HK-2 (cell line): ENCODE results near the gene RAPGEF2.

Experiments
- DNase-seq: peaks from one replicate; pipeline ENCODE4 v3.0.0-alpha.2; 2018; ENCODE audit not compliant: unreplicated experiment

RAPGEF2 gene

DNA sequence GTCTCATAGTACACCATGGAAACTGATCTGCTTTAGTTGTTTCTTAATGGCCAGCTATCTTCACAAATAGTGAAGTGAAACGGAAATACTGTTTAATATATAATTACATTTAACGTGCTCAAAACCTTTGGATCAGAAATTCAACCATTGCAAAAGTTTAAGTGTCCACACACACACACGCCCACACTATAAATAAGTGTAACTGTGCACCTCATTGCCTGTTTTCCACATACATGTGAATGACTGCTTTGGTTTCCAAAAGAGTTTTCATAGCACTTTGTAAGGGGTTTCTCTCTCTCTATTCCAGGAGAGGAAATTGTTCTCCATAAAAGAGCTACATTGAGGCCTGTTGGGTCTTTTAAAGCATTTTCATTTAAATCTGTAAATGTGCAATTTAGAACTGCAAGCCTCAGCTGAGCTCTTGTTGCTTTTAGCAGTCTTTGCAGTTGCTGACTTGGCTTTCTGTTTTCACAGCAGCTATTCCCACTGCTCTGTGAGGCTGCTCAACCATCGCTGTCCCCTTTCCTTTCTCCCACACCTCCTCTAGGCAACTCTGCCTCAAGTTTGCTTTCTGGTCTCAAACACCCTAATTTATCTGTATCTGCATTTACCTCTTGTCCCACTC is 94.5 kb downstream of the RAPGEF2 start:
- DNase-seq, result no peak

GRCh38 chr4:159197885-159198269 is 95.0 kb downstream of the RAPGEF2 start:
- DNase-seq, result no peak

- DNase-seq, result no peak
These were observed 96.9 kb downstream of the RAPGEF2 start for GRCh38 chr4:159199826-159200225.

- DNase-seq, result no peak
These were observed 98.3 kb downstream of the RAPGEF2 start for GRCh38 chr4:159201168-159201567.

GRCh38 chr4:159204566-159204965 is 101.7 kb downstream of the RAPGEF2 start:
- DNase-seq, result no peak

- DNase-seq, result no peak
These were observed 102.6 kb downstream of the RAPGEF2 start for GRCh38 chr4:159205466-159205865.

DNA sequence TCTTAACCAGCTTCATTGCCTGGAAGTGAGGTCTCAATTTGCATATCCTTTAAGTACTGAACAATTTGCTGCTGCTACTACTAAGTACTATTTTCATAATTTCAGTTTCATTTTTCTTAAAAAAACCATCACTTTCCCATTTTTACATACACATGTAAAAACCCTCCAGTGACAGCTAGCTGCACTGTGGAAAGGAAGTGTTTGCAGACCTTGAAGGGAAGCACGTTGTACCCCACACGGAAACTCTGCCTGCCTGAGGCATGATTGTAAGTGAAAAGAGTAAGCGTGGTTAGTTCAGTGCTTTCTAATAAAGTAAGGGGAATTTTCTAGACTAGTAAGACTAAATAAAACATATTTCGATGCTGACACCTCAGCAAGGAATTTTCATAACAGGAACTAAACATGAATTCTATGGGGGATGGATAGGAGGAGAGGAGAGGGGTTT is 103.6 kb downstream of the RAPGEF2 start:
- DNase-seq, result no peak

GRCh38 chr4:159209249-159209648 is 106.4 kb downstream of the RAPGEF2 start:
- DNase-seq, result no peak

DNA sequence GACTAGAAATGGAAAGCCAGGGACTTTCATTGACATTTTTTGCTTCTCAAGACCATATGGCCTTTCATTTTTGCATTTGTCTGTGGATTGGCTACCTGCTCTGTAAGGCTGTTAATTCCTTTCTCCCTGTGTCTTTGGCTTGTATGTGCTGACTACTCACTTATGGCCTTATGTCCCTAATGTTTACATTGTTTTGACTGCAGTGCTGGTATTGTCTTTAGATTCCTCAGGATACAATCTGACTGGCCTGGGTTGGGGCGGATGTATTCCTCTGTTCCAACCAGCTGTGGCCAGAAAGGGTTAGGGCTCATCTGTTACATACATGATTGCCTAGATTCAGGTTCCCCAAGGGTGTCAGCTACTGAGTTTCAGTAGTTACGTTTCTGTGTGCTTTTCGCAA is 108.1 kb downstream of the RAPGEF2 start:
- DNase-seq, result no peak

DNA sequence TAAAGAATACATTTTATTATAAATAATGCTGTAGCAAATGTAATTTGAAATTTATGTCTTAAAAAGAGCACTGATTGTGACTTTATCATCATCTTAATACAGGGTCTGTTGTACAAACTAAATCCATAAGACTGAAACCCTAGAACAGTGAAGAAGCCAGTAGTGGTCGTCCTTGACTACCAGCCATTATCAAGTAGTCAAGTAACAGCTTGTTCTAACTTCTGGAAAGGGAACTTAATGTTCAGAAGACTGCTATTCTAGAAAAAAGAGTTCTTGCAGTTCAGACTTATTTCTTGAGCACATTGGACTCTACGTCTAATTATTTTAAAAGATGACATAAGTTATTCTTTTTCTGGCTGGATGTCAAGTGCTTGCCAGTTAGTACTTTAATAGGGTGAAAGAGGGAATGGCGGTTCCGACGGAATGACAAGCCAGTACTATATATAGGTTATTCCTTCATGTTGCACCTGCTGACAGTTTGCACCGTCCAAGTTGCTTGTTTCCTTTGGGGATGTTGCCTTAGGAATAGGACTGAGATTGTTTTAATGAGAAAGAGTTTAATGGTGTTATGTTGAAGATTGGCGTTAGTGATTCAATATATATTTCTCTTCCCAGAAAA is 109.9 kb downstream of the RAPGEF2 start:
- no peak for DNase-seq

GRCh38 chr4:159216834-159217233 is 114.0 kb downstream of the RAPGEF2 start:
- no peak for DNase-seq

GRCh38 chr4:159219862-159220261 is 117.0 kb downstream of the RAPGEF2 start:
- no peak for DNase-seq

- no peak for DNase-seq
These were observed 117.5 kb downstream of the RAPGEF2 start for GRCh38 chr4:159220353-159220752.

GRCh38 chr4:159221280-159221679 is 118.4 kb downstream of the RAPGEF2 start:
- no peak for DNase-seq

DNA sequence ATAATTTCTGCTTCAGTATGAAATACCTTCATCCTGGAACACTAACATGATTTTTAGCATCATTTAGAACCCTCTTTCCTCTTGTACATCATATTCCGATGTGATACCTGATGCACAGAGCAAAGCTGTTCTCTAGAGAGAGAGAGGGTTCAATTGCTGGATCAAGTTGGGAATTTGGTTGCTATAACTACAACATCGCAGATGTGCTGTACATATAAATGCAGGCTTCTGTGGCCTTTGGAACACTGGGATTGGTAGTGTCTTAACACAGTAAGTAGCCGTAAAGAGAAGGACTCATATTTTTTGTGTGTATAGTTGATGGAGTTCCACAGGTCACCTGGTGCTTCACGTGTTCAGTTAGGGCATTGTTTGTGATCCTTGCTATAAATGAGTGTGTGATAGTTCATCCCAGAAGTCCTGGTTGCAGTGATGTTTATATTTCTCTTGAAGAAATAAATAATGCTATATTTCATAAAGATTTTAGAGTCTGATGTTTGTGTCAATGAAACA is 119.2 kb downstream of the RAPGEF2 start:
- no peak for DNase-seq

DNA sequence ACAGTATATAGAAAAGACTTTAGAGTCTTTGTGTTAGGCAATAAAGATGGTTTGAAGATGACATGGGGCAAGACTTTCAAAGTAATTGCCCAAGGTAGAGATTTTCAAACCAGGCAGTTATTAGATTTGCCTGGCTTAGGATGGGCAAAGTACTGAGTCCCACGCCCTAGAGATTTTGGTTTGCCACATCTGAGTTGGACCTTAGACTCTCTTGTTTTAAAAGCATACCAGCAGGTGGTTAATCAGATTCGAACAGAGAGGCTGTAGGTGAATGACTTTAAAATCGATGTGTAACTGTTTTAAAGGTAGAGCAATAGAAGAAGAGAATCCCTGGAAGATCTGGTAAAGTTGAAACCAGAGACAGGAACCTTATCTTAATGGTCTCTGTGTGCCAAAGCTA is 121.5 kb downstream of the RAPGEF2 start:
- no peak for DNase-seq

DNA sequence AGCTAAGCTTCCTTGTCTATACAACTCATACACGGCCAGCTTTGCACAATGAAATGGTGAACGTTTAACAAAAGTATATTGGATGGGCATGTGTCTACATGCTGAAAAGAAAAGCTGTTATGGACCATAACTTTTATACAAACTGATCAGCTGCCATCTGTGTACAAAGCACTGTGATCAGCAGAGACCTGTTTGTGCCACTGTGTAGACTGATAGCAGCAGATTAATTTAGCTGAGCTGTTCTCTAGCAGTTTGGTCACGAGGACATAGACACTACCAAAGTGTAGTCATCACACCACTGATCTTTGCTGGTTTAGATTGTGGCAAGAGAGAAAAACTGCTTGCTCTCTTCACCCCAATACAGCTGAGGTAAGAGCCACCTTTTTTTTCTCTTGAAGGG is 124.5 kb downstream of the RAPGEF2 start:
- no peak for DNase-seq

DNA sequence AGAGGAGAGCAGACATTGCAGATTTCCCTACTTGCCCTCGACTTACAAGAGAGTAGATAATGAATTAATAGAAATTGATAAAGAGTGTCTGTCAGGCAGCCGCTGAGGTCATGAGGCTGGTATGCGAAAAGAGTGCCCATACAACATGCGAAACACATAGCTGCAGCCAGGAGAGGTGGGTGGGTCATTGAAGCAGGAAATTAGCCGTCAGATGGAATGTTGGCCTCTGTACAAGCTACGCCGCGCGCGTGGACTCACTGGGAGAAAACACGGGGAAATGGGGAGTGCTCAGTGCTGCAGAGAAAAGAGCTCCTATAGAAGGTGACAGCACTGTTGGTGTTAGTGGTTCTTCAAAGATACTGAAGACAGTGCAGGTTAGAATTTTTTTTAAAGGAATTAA is 125.1 kb downstream of the RAPGEF2 start:
- DNase-seq, result peak; percentile 46

- DNase-seq, result no peak
These were observed 126.3 kb downstream of the RAPGEF2 start for GRCh38 chr4:159229164-159229563.

- DNase-seq, result no peak
These were observed 129.7 kb downstream of the RAPGEF2 start for GRCh38 chr4:159232465-159233106.

DNA sequence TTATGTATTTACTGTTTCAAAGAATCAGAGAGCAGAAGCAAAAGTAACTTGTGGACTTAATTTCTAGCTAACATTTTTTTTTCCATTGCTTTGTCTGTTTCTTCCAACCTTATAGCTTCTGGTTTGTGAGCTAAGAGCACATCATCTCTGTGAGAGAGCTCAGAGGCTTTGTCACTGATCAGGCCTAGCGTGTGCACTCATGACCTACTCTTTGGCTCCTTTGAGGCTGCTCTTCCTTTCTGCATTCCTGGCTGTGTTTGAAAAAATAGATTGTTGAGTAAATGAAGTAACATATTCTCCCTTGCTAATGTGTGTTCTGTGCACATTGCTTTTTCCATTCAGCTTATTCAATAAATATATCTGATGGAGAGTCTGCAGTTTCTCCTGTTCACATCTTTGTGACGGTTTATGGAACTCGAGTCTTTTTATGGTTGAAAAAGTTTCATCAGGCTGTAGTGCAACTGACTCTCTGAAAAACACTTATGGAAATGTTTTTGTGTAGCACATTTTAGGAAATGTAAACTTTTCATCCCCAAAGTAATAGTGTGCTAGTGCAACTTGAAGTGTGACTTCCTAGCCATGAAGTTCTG is 133.0 kb downstream of the RAPGEF2 start:
- no peak for DNase-seq

GRCh38 chr4:159237975-159238374 is 135.1 kb downstream of the RAPGEF2 start:
- DNase-seq, result no peak

GRCh38 chr4:159238631-159239030 is 135.8 kb downstream of the RAPGEF2 start:
- DNase-seq, result no peak
